Prostate gland (tissue), 2 donors: ENCODE data around the gene XPNPEP2. TPM values are rescaled to one million over a fixed set of nuclear protein-coding genes. Genes with fewer than 3 reads are reported as not detected.

ENCODE experiments used
- DNase-seq: peaks from one replicate; pipeline ENCODE4 v3.0.0-alpha.2; 2019; ENCODE audit warnings: low spot score
- H3K27ac ChIP-seq, 2 donors: fragments of 200-600 bp; sonication (generic); 2 replicates each; pipeline ENCODE4 v1.5.1; 2017 to 2019
- H3K27me3 ChIP-seq: fragments of 200-600 bp; sonication (generic); replicated peaks from 2 replicates; pipeline ENCODE4 v1.5.1; 2019; ENCODE audit not compliant: insufficient read depth
- H3K36me3 ChIP-seq, 2 donors: fragments of 200-600 bp; sonication (generic); 1 replicate in 1 of 2; 2 replicates in 1 of 2; pipeline versions ENCODE4 v1.5.1 to v1.8.1; 2017 to 2019
- H3K4me1 ChIP-seq: fragments of 200-600 bp; sonication (generic); replicated peaks from 2 replicates; pipeline ENCODE4 v1.5.1; 2019
- H3K4me3 ChIP-seq, 2 donors: fragments of 200-600 bp; sonication (generic); 2 replicates each; pipeline ENCODE4 v1.5.1; 2017 to 2019
- H3K9me3 ChIP-seq: fragments of 200-600 bp; sonication (generic); 2 replicates; pipeline ENCODE4 v1.5.1; 2017
- POLR2A ChIP-seq: fragments of 450-650 bp; IDR thresholded peaks from one replicate; pipeline ENCODE4 v1.6.1; 2016; ENCODE audit warnings: antibody characterized with exemption, mild to moderate bottlenecking
- POLR2AphosphoS5 ChIP-seq: sonication (generic); formaldehyde crosslinking; IDR thresholded peaks from one replicate; pipeline ENCODE4 v1.6.1; 2017; ENCODE audit warnings: antibody characterized with exemption
- WGBS: methylation state at CpG from one replicate; pipeline ENCODE4 v1.1.5; 2018; 5-methylcytosine and 5-hydroxymethylcytosine counted together
- intact Hi-C: fragments of 100-400 bp; cut with DNase I; formaldehyde crosslinking; loops from one replicate; pipeline ENCODE4 v1.14.2; 2022
- total RNA-seq, 2 donors: library from RNA; depleted of rRNA; stranded (reverse); fragments of >200 nt; gene quantifications; one replicate each; pipeline ENCODE4 v1.1.0, GENCODE V29; 2016
- TF ChIP-seq, protein P1 (sequence below), 4 experiments: fragments of 200-600 bp in 2 of 4; fragments of 450-650 bp in 2 of 4; sonication (generic) in 2 of 4; IDR thresholded peaks; 1 replicate in 3 of 4; 2 replicates in 1 of 4; pipeline ENCODE4 v1.5.1; 2016 to 2019; ENCODE audit warnings: antibody characterized with exemption in 4 of 4, mild to moderate bottlenecking in 2 of 4, moderate library complexity in 2 of 4

XPNPEP2 gene
- total RNA-seq, 2 donors from 2014 or later: 0.14 TPM; not detected in 1

DNA sequence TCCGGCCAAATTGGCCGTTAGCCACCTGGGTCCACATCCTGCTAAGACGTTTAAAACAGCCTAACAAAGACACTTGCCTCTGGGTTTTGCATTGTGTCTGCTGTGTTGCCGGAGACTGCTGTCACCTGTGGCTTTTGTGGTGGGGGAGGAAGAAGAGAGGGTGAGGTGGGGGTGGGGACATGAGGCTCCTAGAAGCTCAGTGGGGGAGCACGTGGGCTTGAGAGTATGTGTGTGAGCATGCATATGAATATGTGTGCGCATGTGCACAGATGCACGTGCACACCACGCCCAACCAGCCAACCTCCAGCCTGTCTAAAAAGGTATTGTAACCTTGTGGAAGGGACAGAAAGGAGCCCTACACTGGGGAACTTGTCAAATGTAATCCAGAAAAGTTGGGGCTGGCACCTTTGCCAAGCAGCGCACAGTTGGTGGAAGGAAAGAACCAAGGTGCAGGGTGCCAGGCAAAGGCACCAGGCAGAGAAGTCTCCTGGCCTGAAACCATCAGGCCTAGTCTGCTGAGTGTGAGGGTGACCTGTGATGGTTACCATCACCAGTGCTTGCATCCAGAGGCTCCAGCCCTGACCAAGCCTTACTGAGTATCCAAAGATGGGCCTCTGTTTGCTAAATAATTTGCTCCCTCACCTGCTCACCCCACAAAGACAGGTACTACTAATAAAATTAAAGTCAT is 30.8 kb downstream of the XPNPEP2 start:
- Histone ChIP-seq H3K27ac (no peak overlapping the region), H3K4me3 (no peak overlapping the region)

DNA sequence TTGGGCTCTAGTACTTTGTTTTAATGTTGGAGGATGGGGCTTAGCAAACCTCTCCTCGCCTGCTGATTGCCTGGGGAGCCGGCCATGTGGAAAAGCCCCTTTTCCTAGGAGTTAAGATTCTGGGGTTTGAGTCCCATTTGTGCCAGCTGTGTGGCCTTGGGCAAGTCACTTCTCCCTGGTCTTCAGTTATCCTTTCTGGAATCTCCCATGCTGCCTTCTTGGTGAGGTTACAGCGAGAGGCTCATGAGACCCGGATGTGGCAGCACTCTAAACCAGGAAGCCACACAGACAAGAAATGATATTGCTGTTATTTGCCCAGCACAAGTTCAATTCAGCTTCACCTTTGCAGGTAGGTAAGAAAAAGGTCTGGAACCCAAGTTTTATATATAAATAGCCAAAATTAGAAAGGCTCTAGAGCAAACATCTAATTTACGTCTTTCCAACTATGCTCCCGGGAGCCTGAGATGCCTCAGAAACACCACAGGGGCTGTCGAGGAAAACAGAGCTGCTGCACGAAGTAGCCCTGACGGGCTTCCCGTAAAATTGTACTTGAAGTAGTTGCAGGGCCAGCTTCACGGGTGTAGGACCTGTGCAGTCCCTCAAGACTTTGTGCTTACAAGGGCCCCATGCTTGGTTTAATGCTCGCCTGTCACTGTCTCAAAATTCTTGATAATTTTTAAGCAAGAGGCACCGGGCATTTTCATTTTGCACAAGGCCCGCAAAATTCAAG is 32.7 kb downstream of the XPNPEP2 start:
- intact Hi-C loops: no loop called here
- H3K9me3 ChIP-seq: no peaks in the 10 kb centered on the region
- no peak overlapping the region for H3K27ac ChIP-seq
- no peaks in the 10 kb centered on the region for H3K36me3 ChIP-seq
- DNase-seq: no peak
- H3K4me3 ChIP-seq: no peak overlapping the region
- no peaks in the 10 kb centered on the region for H3K27me3 ChIP-seq
- no peaks in the 10 kb centered on the region for H3K4me1 ChIP-seq
- no peak for TF ChIP-seq POLR2A
- no peak for TF ChIP-seq POLR2AphosphoS5
- TF ChIP-seq, protein P1, sequence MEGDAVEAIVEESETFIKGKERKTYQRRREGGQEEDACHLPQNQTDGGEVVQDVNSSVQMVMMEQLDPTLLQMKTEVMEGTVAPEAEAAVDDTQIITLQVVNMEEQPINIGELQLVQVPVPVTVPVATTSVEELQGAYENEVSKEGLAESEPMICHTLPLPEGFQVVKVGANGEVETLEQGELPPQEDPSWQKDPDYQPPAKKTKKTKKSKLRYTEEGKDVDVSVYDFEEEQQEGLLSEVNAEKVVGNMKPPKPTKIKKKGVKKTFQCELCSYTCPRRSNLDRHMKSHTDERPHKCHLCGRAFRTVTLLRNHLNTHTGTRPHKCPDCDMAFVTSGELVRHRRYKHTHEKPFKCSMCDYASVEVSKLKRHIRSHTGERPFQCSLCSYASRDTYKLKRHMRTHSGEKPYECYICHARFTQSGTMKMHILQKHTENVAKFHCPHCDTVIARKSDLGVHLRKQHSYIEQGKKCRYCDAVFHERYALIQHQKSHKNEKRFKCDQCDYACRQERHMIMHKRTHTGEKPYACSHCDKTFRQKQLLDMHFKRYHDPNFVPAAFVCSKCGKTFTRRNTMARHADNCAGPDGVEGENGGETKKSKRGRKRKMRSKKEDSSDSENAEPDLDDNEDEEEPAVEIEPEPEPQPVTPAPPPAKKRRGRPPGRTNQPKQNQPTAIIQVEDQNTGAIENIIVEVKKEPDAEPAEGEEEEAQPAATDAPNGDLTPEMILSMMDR (IDR thresholded peaks at IDR 0.05): no peak
- 68% methylated on average over 14 of the region's 14 CpGs for WGBS

More for the DNA sequence above, 30.8 kb downstream of the XPNPEP2 start:
- WGBS: 55% methylated on average over 7 of the region's 9 CpGs
- Histone ChIP-seq H3K9me3 (no peaks in the 10 kb centered on the region), H3K4me1 (no peaks in the 10 kb centered on the region), H3K36me3 (no peaks in the 10 kb centered on the region), H3K27me3 (no peaks in the 10 kb centered on the region)
- DNase-seq: no peak
- TF ChIP-seq, protein P1 (IDR thresholded peaks at IDR 0.05): no peak
- no peak for TF ChIP-seq POLR2AphosphoS5
- TF ChIP-seq POLR2A: no peak
- intact Hi-C loops: no loop called here

DNA sequence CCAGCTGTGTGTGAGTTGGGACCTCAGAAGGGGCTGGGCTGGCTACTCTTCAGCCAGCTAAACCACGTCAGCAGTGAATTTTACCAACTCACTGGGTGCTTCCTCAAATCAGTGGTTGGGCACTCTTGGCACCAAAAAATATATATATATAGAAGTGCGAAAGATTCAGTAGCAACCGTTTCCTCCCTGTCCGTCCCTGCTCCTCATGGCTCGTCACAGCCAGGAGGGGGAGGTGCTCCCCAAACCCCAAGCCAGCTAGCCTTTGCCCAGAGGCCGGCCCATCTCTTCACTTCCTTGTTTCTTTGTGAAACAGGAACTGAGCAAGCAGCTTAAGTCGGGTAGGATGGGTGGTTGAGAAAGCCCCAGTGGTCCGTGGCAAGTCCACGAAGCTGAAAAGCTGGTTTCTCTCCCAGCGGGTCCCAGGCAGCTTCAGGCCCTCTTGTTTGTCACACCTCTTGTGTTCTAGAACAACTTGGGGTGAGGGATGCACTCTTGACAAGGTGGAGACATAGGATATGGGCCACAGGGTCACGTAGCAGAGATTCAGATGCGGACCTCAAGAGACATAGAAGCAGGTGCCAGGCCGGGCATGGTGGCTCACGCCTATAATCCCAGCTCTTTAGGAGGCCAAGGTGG is 34.1 kb downstream of the XPNPEP2 start:
- intact Hi-C loops: no loop called here
- Histone ChIP-seq H3K9me3 (no peaks in the 10 kb centered on the region), H3K4me1 (no peaks in the 10 kb centered on the region), H3K36me3 (no peaks in the 10 kb centered on the region), H3K4me3 (no peak overlapping the region), H3K27ac (no peak overlapping the region), H3K27me3 (no peaks in the 10 kb centered on the region)
- no peak for DNase-seq
- 72% methylated on average over 10 of the region's 14 CpGs for WGBS
- TF ChIP-seq POLR2AphosphoS5: no peak
- no peak for TF ChIP-seq POLR2A
- TF ChIP-seq, protein P1 (IDR thresholded peaks at IDR 0.05): no peak

DNA sequence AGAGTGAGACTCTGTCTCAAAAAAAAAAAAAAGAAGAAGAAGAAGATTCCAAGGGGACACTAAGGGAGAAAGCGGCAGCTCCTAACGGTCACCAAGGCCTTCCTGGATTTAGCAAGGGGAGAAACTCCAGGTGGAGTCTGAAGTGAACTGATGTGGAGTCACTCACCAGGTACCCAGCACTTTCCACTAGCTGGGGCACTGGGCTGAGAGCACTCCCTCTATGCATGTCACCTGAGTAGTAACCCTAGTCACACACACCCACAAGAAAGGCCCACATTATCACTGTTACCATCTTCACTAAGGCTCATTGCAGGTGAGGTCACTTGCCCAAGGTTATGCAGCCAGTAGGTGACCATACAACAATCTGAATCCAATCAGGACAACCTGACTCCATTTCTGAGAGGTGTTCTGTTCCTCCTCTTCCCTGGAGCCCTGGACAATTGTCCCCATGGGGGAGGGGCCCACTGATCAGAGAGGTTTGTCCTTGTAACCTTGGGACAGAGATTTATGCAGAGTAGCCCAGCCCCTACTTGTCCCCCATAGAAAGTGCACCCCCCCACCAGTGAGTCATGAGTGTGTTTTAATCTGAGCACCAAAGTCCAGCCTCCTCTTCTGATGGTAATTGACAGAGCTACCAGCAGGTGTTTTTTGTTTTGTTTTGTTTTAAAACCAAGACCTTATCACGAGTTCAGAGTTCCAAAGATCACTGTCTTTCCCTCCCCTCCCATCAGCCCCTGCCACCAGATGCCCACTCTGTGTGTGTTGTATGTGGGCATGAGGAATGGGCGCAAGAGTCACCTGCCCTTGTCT is 35.1 kb downstream of the XPNPEP2 start:
- intact Hi-C loops: no loop called here
- Histone ChIP-seq H3K9me3 (no peaks in the 10 kb centered on the region), H3K27ac (no peak overlapping the region), H3K27me3 (no peaks in the 10 kb centered on the region), H3K4me1 (no peaks in the 10 kb centered on the region), H3K36me3 (no peaks in the 10 kb centered on the region), H3K4me3 (no peak overlapping the region)
- no peak for TF ChIP-seq POLR2A
- TF ChIP-seq, protein P1 (IDR thresholded peaks at IDR 0.05): no peak
- no peak for TF ChIP-seq POLR2AphosphoS5
- DNase-seq: no peak
- WGBS: 75% methylated on average over 4 of the region's 4 CpGs
